Activated CD8-positive, alpha-beta memory T cell treated with anti-CD3 and anti-CD28 coated beads for 48 hours (primary cell): ENCODE results near the gene SLC19A1.
A peak's percentile ranks its signal among the peaks of the same experiment; 100 is the strongest.

ENCODE experiments used
- DNase-seq, 3 experiments: peaks; one replicate each; pipeline ENCODE4 v3.0.0-alpha.2; 2020; ENCODE audit warnings: low read depth in 2 of 3, low spot score in 2 of 3

The SLC19A1 gene

DNA sequence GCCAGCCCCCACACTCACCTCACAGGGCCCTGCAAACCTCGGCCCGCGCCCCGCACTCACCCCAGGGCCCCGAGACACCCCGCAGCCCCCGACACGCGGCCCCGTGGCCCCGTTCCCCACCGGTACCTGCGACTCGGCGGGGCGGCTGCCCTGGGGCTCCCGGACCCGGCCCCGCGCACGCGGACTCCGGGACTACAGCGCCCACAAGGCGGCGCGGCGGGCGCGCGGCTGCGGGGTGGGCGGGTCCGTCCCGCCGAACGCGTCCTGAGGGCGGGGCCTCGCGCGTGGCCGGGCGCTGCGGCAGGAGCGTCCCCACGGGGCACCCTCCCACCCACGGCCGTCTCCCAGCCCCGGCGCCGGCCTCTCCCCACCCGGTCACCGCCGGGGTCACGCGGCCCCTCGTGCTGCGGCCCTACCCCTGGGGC is at the start of gene SLC19A1:
Gene SLC19A1 (minus strand): TSS at position 199 of the 425 bp plus-strand sequence. CDS start 4,481 bp downstream, outside the sequence.
- DNase-seq, result peak in 2 of 3 experiments; percentile 44 to 59

DNA sequence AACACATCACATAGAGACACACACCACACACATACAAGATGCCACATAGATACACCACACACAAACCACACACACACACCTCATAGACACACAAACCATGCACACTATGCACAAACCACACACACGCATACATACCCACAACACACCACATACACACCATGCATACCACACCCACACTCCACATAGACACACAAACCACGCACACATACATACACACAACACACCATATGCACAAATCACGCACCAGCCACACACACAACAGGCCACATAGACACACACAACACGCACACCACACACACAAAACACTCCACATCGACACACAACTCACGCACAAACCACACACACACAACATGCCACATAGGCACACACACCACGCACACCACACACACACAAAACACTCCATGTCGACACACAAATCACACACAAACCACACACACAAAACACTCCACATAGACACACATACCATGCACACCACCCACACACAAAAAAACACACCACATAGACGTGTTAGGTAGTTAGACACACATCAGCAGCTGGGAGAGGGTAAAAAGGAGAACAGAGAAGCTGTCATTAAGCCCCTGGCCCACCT is 49.5 kb upstream of the SLC19A1 start:
- DNase-seq, result no peak

- peak in 1 of 3 experiments; percentile 15 for DNase-seq
Observed at GRCh38 chr21:45590726-45591618, 48.7 kb upstream of the SLC19A1 start.

- DNase-seq, result peak; percentile 31 to 69 (median 62)
Observed at GRCh38 chr21:45590246-45590725, 48.0 kb upstream of the SLC19A1 start.

- DNase-seq, result no peak
Observed at GRCh38 chr21:45589686-45590245, 47.5 kb upstream of the SLC19A1 start.

DNA sequence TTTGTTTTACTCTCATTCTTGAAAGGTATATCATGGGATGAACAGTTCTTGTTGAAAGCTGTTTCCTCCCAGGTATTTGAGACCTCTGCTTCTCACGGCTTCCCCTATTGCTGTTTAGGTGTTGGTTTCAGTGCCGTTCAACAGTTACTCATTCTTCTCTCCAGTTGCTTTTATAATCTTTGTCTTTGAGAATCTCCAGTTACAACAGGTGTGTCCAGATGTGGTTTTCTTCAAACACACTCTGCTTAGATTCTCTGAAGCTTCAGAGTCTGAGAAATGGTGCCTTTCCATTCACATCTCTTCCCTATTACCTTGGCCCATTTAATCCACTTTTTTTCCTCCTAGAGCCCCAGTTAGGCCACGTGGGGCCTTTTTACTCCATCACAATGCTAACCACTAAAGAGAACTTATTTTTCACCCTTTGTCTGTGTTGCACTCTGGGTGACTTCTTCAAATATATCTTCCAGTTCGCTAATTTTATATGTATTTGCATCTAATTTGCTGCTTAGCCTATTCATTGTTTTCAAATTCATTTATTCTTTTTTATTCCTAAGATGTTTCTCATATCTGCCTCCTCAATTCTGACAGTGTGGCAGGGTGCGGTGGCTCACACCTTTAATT is 46.7 kb upstream of the SLC19A1 start:
- no peak for DNase-seq

DNA sequence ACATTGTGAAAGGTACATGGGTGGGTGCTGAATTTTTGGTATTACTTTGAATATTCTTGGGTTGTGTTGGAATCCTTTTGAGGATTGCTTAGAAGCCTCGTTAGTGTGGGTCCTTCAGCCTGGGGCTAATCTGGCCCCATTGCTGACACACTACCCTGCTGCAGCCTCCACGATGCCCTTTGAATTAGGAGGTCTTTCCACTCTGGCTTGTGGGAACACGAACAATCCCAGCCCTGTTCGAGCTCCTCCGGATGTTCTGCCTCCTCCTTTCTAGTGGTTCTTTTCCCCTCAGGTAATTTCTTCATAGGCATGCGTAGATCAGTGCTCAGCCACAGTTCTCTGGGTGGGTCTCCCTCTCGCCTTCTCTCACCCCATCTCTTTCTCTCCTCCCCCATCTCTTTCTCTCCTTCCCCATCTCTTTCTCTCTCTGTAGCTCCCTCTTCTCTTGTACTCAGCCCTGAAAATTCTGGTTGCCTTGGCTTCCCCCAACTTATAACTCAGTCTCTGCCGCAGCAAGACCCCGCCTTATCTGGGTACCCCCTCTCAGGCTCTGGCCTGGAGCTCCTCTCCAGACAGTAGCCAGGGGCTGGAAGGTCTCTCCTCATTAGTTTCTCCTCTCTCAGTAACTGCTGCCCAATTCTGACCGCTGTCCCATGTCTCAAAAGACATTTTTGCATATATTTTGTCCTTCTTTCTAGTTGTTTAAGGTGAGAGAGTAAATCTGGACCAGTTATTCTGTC is 46.0 kb upstream of the SLC19A1 start:
- no peak for DNase-seq

DNA sequence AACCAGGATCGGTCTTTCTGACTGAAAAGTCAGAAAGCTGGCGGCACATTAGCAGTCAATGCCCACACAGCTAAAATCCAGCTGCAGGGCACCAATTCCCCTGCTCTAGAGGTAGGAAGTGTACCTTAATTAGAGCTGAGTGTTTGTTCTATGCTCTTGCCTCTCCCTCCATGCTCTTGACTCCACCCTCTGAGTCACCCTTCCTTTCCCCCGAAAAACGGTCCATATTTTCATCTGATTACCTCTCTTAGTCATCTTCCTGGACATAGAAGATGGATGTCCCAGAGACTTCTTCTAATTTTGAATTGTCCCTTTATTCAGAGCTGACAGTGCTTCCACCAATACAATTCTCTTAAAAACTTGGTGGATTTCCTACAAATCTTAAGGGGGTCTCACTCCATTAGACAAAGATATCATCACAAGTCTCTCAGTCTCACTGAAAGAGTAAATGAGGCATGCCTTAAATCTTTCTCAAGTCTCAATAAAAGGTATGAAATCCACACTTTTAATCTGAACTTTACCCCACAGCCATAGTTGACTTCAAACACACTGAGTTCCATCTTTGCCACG is 44.1 kb upstream of the SLC19A1 start:
- no peak for DNase-seq

DNA sequence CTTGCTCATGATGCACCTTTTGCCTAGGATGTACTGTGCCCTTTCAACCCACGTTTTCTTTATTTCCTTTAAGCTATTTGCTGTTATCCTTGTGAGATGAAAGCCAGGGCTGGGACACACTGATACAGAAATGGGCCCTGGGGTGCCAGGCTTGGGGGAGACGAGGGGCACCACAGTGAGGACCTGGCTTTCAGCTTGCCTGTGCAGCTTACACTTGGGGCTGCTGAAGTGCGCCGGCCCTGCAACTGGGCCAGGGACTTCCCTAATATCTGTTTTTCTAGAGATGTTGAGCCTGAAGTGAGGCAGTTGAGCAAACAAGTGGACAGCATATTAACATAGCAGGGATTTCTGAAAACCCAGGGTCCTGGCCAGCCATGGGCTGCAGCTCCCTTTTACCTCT is 42.5 kb upstream of the SLC19A1 start:
- no peak for DNase-seq

DNA sequence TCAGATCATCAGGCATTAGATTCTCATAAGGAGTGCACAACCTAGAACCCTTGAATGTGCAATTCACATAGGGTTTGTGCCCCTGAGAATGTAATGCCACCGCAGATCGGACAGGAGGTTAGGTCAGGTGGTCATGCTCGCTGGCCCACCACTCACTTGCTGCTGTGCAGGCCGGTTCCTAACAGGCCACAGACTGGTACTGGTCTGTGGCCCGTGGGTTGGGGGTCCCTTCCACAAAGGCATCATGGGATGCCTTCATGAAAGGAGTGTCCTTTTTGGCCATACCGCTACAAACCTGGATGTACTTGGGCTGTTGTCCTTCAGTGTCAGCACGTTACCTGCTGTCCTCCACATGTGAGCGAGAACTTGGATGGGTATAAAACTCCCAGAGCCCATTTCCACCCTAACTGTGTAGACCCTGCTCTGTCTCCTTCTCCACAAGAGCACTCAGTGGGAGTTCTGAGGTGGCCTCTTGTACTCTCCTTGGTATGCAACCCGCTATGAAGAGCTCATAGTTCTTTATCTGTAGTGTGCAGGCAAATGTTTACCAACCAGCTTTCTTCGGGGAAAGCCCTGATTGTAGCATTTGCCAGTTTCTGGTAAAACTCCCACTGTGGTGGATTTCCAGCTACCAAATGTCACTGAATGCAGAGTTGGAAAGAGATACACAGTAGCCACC is 41.7 kb upstream of the SLC19A1 start:
- DNase-seq, result no peak

- no peak for DNase-seq
Observed at GRCh38 chr21:45582128-45582527, 39.9 kb upstream of the SLC19A1 start.

- no peak for DNase-seq
Observed at GRCh38 chr21:45581322-45581712, 39.1 kb upstream of the SLC19A1 start.

DNA sequence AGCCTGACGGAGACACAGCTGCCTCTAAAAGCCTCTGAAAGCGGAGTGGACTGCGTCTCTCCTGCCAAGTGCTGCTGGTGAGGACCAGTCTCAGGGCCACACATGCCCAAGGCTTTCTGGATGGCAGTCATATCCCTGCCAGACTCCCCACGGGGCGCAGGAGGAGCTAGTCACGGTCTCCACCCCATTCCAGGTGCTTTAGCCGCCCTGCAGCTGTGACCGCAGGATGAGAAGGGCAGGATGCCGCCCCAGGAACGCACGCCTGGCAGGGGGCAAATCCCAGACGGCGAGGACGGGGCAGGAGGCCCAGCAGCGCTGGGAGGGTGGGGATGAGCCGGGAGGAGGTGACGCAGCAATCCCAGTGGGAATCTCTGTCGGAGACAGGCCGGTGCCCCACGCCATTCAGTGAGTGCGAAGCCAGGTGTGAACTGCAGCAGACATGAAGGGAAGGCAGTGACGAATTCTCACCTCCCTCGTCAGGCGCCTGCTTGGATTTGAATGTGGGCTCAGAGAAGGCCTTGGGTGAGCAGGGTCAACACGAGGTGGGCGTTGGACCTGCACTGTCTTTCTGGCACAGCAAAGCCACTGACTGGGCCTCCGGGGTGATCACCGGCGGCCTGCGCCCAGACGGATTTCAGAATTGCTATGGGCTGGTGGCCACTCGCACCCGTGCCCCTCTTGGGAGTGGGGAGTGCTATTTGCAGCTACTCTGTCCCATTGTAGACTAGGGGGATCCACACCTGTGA is 38.5 kb upstream of the SLC19A1 start:
- no peak for DNase-seq

DNA sequence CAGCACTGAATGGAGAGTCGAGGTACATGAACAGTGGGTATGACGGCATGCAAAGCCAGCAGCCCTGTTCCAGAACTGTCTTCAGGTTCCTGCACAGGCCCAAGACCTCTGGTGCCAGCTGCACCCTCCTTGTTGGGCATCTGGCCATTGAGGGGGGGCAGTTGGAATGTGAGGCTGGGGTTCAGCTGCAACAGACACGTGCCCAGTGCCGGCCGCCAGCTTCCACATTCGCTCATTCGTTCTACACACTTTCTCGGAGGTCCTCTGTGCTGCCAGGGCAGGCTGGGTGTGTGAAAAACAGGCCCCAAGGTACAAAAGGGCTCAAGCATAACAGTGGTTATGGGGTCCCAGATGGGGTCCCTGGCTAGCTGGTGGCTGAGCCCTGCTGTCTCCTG is 37.9 kb upstream of the SLC19A1 start:
- DNase-seq, result no peak

GRCh38 chr21:45579383-45580180 is 37.3 kb upstream of the SLC19A1 start:
- no peak for DNase-seq

GRCh38 chr21:45578811-45579381 is 36.7 kb upstream of the SLC19A1 start:
- no peak for DNase-seq

DNA sequence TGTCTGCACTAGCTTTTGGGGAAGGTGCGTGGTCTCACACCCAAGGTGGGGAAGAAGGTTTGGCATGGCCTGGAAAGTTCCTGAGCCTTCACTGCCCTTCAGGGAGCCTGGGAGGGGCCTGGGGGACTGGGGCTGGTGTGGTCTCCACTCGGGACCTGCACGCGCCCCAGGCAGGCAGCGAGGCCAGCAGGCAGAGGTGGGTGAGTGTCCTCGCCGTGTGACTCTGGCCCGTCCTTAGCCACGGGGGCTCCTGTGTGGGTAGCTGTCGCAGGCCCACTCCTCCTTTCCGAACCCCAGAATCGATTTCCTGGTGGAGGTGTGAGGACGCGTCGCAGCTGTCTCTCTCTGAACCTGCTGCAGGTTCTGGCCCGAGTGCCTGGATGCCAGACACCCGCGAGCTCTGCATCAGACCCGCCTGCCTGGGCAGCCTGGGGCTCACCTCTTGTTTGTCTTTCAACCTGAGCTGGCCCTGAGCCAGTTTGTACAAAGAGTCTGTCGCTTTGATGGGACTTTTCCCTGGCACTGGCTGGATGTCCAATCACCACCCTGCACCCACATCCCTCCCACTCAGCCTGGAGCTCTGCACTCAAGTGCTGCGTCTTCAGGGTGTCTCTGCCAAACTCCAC is 36.0 kb upstream of the SLC19A1 start:
- no peak for DNase-seq

DNA sequence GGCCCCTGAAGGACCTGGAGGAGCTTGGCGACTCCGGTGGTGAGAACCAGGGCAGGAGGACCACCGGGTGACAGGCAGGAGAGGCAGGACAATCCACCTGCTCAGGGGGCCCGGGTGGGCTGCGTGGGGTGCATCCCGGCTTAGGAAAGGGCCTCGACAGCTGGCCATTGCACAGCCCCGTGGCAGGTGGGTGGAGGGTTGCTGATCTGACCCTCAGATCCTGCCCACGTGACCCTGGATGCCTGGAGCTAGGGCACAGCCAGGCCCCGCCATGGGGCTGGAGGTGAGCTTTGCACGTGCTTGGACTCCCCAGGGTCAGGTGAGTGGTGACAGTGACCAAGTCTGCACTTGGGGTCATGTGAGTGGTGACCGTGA is 35.5 kb upstream of the SLC19A1 start:
- DNase-seq, result no peak
